Endodermal cell (in vitro differentiated cells): Measurements from ENCODE around the gene SLC26A2. TPM values are rescaled to one million over a fixed set of nuclear protein-coding genes. Genes with fewer than 3 reads are reported as not detected.

Experiments
- DNase-seq: peaks from one replicate; pipeline ENCODE4 v3.0.0-alpha.2; 2017
- H3K27ac ChIP-seq: 2 replicates; pipeline ENCODE4 v1.5.1; 2013; ENCODE audit warnings: mild to moderate bottlenecking, low read depth, low read length, moderate library complexity
- H3K27me3 ChIP-seq: 2 replicates; pipeline ENCODE4 v1.6.1; 2013; ENCODE audit warnings: mild to moderate bottlenecking, low read length, moderate library complexity; ENCODE audit not compliant: insufficient read depth, control insufficient read depth, poor library complexity, severe bottlenecking
- H3K36me3 ChIP-seq: 2 replicates; pipeline ENCODE4 v1.7.0; 2013; ENCODE audit warnings: mild to moderate bottlenecking, low read length, moderate library complexity; ENCODE audit not compliant: control insufficient read depth, insufficient read depth
- H3K4me1 ChIP-seq: one replicate; pipeline ENCODE4 v1.7.0; 2013; ENCODE audit warnings: low read length; ENCODE audit not compliant: control insufficient read depth, insufficient read depth
- H3K4me3 ChIP-seq: 2 replicates; pipeline ENCODE4 v1.5.1; 2013; ENCODE audit warnings: mild to moderate bottlenecking, low read length, moderate library complexity
- H3K9ac ChIP-seq: 2 replicates; pipeline ENCODE4 v1.6.1; 2013; ENCODE audit warnings: mild to moderate bottlenecking, low read length, moderate library complexity; ENCODE audit not compliant: poor library complexity, severe bottlenecking; ENCODE audit errors: extremely low read depth
- H3K9me3 ChIP-seq: 2 replicates; pipeline ENCODE4 v1.6.1; 2013; ENCODE audit warnings: mild to moderate bottlenecking, low read length, moderate library complexity; ENCODE audit not compliant: control insufficient read depth
- H3K27ac Mint-ChIP-seq: 2 replicates; pipeline ENCODE4 v1.8.0; 2020; ENCODE audit warnings: mixed read lengths
- H3K27me3 Mint-ChIP-seq: 2 replicates; pipeline ENCODE4 v1.8.0; 2021; ENCODE audit warnings: mild to moderate bottlenecking, mixed read lengths; ENCODE audit not compliant: insufficient read depth
- H3K36me3 Mint-ChIP-seq: 2 replicates; pipeline ENCODE4 v1.8.0; 2020; ENCODE audit warnings: low read depth, mixed read lengths
- H3K4me1 Mint-ChIP-seq: 2 replicates; pipeline ENCODE4 v1.8.0; 2020; ENCODE audit warnings: mixed read lengths
- H3K4me3 Mint-ChIP-seq: 2 replicates; pipeline ENCODE4 v1.8.0; 2020; ENCODE audit warnings: mild to moderate bottlenecking, moderate library complexity, mixed read lengths
- H3K9me3 Mint-ChIP-seq: 2 replicates; pipeline ENCODE4 v1.8.0; 2020; ENCODE audit warnings: mild to moderate bottlenecking, mixed read lengths
- WGBS, 2 experiments: methylation state at CpG; one replicate each; pipeline versions ENCODE4 v1.1.5 to v1.1.7; 2013; ENCODE audit warnings: missing lambda C conversion rate in 2 of 2, mixed read lengths in 1 of 2; ENCODE audit not compliant: insufficient coverage in 1 of 2, insufficient read length in 1 of 2; 5-methylcytosine and 5-hydroxymethylcytosine counted together
- total RNA-seq, 2 donors: library from RNA; stranded (reverse); fragmentation: NEBNext Ultra II Directional in 1 of 2; extraction: Animal tissue kit (Norgen Biotek cat#: 25700) in 1 of 2; gene quantifications; 2 replicates in 1 of 2; 3 replicates in 1 of 2; pipeline ENCODE4 v1.2.1, GENCODE V29; 2021
- TF ChIP-seq, protein P1 (sequence below): fragments of 200-600 bp; sonication (generic); conservative IDR thresholded peaks from 2 replicates; pipeline ENCODE4 v1.5.0; 2021; ENCODE audit warnings: antibody characterized with exemption, mild to moderate bottlenecking

SLC26A2 gene
- total RNA-seq, 2 donors from 2014 or later = 22.3 to 23.9 TPM

DNA sequence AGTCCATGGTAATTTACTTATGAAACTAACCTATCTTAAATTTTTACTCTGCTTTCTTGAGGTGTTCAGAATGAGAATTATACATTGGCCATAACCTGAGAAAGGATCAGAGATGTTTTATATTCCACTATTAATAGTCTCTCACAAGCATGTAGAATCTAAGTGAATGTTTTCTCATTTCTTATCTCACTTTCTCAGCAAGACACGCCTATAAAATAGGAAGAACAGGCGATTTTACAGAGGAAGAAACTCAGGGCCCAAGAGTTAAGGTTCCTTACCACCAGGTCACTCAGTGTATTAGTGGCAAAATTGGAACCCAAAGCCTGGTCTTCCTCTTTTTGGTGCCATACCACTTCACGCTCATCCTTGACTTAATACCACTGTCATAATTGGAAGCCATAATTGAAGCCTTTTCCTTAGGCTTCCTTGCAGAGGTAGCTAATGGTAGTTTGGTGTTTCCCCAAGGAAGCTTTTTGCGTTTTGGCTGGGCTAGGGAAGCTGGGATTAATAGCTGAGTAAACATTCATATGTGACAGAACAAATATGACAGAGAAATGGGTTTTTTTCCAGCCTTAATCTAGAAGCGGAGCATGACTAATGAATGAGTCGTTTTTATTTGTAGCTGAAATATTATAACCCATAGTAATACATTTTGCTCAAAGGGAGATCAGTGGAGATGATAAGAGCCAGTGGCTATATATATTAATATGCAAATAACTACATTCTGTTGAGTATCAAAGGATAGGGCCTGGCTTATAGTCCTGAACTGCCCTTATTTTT, 56.9 kb downstream of the SLC26A2 start:
- peaks cover 14% of the 10 kb centered on the region for H3K4me1 Mint-ChIP-seq
- H3K4me1 ChIP-seq = no peaks in the 10 kb centered on the region
- no peaks in the 10 kb centered on the region for H3K27me3 ChIP-seq
- H3K4me3 Mint-ChIP-seq = no peak overlapping the region
- H3K27me3 Mint-ChIP-seq = no peaks in the 10 kb centered on the region
- no peak for DNase-seq
- no peak overlapping the region for H3K9ac ChIP-seq
- H3K27ac Mint-ChIP-seq = no peak overlapping the region
- peaks cover 26% of the 10 kb centered on the region for H3K9me3 ChIP-seq
- H3K27ac ChIP-seq = no peak overlapping the region
- 80 to 93% methylated on average over 1 to 6 of the region's 6 CpGs for WGBS, 2 experiments
- H3K36me3 ChIP-seq = peaks cover 99% of the 10 kb centered on the region
- peaks cover 83% of the 10 kb centered on the region for H3K36me3 Mint-ChIP-seq
- TF ChIP-seq, protein P1, sequence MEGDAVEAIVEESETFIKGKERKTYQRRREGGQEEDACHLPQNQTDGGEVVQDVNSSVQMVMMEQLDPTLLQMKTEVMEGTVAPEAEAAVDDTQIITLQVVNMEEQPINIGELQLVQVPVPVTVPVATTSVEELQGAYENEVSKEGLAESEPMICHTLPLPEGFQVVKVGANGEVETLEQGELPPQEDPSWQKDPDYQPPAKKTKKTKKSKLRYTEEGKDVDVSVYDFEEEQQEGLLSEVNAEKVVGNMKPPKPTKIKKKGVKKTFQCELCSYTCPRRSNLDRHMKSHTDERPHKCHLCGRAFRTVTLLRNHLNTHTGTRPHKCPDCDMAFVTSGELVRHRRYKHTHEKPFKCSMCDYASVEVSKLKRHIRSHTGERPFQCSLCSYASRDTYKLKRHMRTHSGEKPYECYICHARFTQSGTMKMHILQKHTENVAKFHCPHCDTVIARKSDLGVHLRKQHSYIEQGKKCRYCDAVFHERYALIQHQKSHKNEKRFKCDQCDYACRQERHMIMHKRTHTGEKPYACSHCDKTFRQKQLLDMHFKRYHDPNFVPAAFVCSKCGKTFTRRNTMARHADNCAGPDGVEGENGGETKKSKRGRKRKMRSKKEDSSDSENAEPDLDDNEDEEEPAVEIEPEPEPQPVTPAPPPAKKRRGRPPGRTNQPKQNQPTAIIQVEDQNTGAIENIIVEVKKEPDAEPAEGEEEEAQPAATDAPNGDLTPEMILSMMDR = no peak
- H3K4me3 ChIP-seq = no peak overlapping the region
- peaks cover 26% of the 10 kb centered on the region for H3K9me3 Mint-ChIP-seq

DNA sequence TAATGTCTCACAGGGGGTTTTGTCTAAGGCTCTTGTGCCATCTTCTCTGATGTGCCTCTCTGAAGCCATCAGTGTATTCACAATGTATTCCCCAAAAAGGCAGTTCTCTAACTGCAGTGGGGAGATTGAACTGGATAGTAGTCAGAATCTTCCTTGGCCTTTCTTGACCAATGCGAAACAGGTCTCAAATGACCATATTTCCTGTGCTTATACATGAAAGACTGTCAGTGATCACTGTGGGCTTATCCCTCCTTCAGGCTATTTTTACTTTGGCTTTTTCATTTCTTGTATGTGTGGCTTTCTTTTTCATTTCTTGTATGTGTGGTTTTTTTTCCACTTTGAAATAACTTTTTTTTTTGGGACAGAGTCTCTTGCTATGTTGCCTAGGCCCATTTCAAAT, 59.7 kb downstream of the SLC26A2 start:
- no peaks in the 10 kb centered on the region for H3K27me3 ChIP-seq
- peaks cover 12% of the 10 kb centered on the region for H3K9me3 ChIP-seq
- H3K36me3 ChIP-seq = peaks cover 99% of the 10 kb centered on the region
- no peak for DNase-seq
- WGBS, 2 experiments = 89 to 96% methylated on average over 1 of the region's 1 CpG
- H3K27ac ChIP-seq = no peak overlapping the region
- H3K4me1 ChIP-seq = no peaks in the 10 kb centered on the region
- no peak overlapping the region for H3K4me3 Mint-ChIP-seq
- peak overlapping the region; percentile 36 for H3K27ac Mint-ChIP-seq
- H3K4me3 ChIP-seq = no peak overlapping the region
- H3K27me3 Mint-ChIP-seq = no peaks in the 10 kb centered on the region
- H3K9ac ChIP-seq = no peak overlapping the region
- TF ChIP-seq, protein P1 = no peak
- H3K36me3 Mint-ChIP-seq = peaks cover 77% of the 10 kb centered on the region
- peaks cover 16% of the 10 kb centered on the region for H3K4me1 Mint-ChIP-seq
- peaks cover 14% of the 10 kb centered on the region for H3K9me3 Mint-ChIP-seq

DNA sequence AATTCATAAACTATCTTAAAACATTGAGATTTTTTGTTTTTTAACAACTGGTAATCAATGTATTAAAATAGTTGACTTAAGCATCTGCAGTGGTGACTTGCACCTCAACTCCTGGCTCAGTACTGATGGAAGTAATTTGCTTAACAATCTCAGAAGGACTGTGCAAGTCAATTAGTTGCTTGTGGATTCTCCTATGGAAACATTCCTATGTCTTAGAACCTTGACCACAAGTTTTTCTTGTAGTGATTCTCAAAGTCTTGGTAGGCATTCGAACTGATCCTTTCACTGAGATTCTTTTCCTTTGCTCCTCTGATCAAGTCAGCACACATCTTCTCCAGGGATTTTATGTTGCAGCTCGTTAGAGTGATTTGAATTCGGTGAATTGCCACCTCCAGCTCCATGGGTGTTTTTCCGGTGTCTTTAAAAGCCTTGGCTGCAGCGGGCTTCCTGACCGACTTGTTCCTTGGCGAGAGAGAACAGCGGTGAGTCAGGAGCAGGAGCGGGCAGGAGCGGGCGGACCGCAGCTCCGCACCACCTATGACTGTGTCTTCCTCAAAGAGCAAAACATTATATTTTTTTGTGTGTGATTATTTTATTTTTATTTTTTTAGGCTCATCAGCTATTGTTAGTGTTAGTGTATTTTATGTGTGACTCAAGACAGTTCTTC, 61.1 kb downstream of the SLC26A2 start:
- no peak overlapping the region for H3K9ac ChIP-seq
- no peak overlapping the region for H3K4me3 ChIP-seq
- peak; percentile 89 for DNase-seq
- Mint-ChIP-seq H3K36me3 (peaks cover 77% of the 10 kb centered on the region), H3K9me3 (peaks cover 2% of the 10 kb centered on the region), H3K27ac (peak overlapping the region; percentile 91), H3K4me3 (no peak overlapping the region), H3K27me3 (no peaks in the 10 kb centered on the region), H3K4me1 (peaks cover 16% of the 10 kb centered on the region)
- WGBS, 2 experiments = 42 to 71% methylated on average over 3 to 13 of the region's 13 CpGs
- peaks cover 94% of the 10 kb centered on the region for H3K36me3 ChIP-seq
- peak overlapping the region; percentile 8 for H3K27ac ChIP-seq
- no peaks in the 10 kb centered on the region for H3K27me3 ChIP-seq
- TF ChIP-seq, protein P1 = no peak
- no peaks in the 10 kb centered on the region for H3K4me1 ChIP-seq
- no peaks in the 10 kb centered on the region for H3K9me3 ChIP-seq
